Memory B cell (primary cell): Measurements from ENCODE around the gene LGALS4.
A peak's percentile ranks its signal among the peaks of the same experiment; 100 is the strongest.
"Not testable (repeated sequence)": the region's sequence is repeated elsewhere in the genome, so short reads cannot be mapped to it uniquely, and the experiment has no call there.

Experiments used
- ATAC-seq: fragments of 150-1000 bp; cut with Tn5 transposase; 2 replicates; pipeline ENCODE4 v1.10.0; 2021; ENCODE audit warnings: low read depth, mild to moderate bottlenecking, moderate library complexity
- DNase-seq, 2 donors: peaks; one replicate each; pipeline ENCODE4 v3.0.0; 2022; ENCODE audit warnings: low spot score in 2 of 2
- H3K27ac Mint-ChIP-seq: one replicate; pipeline ENCODE4 v1.8.0; 2022; ENCODE audit warnings: mild to moderate bottlenecking, moderate library complexity, mixed read lengths
- H3K27me3 Mint-ChIP-seq: one replicate; pipeline ENCODE4 v1.8.0; 2022; ENCODE audit warnings: mixed read lengths
- H3K36me3 Mint-ChIP-seq: one replicate; pipeline ENCODE4 v1.8.0; 2022; ENCODE audit warnings: mild to moderate bottlenecking, mixed read lengths
- H3K4me1 Mint-ChIP-seq: one replicate; pipeline ENCODE4 v1.8.0; 2022; ENCODE audit warnings: mixed read lengths
- H3K4me3 Mint-ChIP-seq: one replicate; pipeline ENCODE4 v1.8.0; 2022; ENCODE audit warnings: mild to moderate bottlenecking, moderate library complexity, mixed read lengths
- H3K9me3 Mint-ChIP-seq: one replicate; pipeline ENCODE4 v1.8.0; 2022; ENCODE audit warnings: mixed read lengths

Gene LGALS4

GRCh38 chr19:38806371-38806770, 6.4 kb downstream of the LGALS4 start:
- no peak for DNase-seq
- H3K27ac Mint-ChIP-seq, result no peak overlapping the region
- peaks cover 1% of the 10 kb centered on the region for H3K9me3 Mint-ChIP-seq
- peaks cover 9% of the 10 kb centered on the region for H3K4me1 Mint-ChIP-seq
- no peak for ATAC-seq
- no peak overlapping the region for H3K4me3 Mint-ChIP-seq
- peaks cover 8% of the 10 kb centered on the region for H3K36me3 Mint-ChIP-seq
- no peaks in the 10 kb centered on the region for H3K27me3 Mint-ChIP-seq

GRCh38 chr19:38805180-38805579, 7.6 kb downstream of the LGALS4 start:
- Mint-ChIP-seq H3K9me3 (peaks cover 1% of the 10 kb centered on the region), H3K27ac (peak overlapping the region; percentile 7), H3K27me3 (no peaks in the 10 kb centered on the region), H3K4me1 (peaks cover 9% of the 10 kb centered on the region), H3K36me3 (peaks cover 8% of the 10 kb centered on the region), H3K4me3 (no peak overlapping the region)
- DNase-seq (no peak), ATAC-seq (no peak)

GRCh38 chr19:38803543-38803942, 9.2 kb downstream of the LGALS4 start:
- Mint-ChIP-seq H3K9me3 (peaks cover 1% of the 10 kb centered on the region), H3K4me1 (peaks cover 9% of the 10 kb centered on the region), H3K27ac (no peak overlapping the region), H3K27me3 (no peaks in the 10 kb centered on the region), H3K4me3 (no peak overlapping the region), H3K36me3 (peaks cover 8% of the 10 kb centered on the region)
- DNase-seq (no peak), ATAC-seq (no peak)

GRCh38 chr19:38801359-38802095, 11.2 kb downstream of the LGALS4 start:
- Mint-ChIP-seq H3K9me3 (no peaks in the 10 kb centered on the region), H3K27ac (no peak overlapping the region), H3K27me3 (no peaks in the 10 kb centered on the region), H3K4me1 (peaks cover 5% of the 10 kb centered on the region), H3K36me3 (peaks cover 6% of the 10 kb centered on the region), H3K4me3 (no peak overlapping the region)
- DNase-seq (no peak), ATAC-seq (no peak)

- H3K27me3 Mint-ChIP-seq, result no peaks in the 10 kb centered on the region
- H3K4me1 Mint-ChIP-seq, result peaks cover 5% of the 10 kb centered on the region
- H3K27ac Mint-ChIP-seq, result no peak overlapping the region
- peaks cover 6% of the 10 kb centered on the region for H3K36me3 Mint-ChIP-seq
- no peaks in the 10 kb centered on the region for H3K9me3 Mint-ChIP-seq
- no peak for DNase-seq
- ATAC-seq, result no peak
- H3K4me3 Mint-ChIP-seq, result no peak overlapping the region
Measured at GRCh38 chr19:38800577-38801347, 12.0 kb downstream of the LGALS4 start.

GRCh38 chr19:38799104-38799503, 13.6 kb downstream of the LGALS4 start:
- Mint-ChIP-seq H3K4me1 (no peaks in the 10 kb centered on the region), H3K4me3 (no peak overlapping the region), H3K36me3 (peaks cover 2% of the 10 kb centered on the region), H3K9me3 (no peaks in the 10 kb centered on the region), H3K27ac (no peak overlapping the region), H3K27me3 (no peaks in the 10 kb centered on the region)
- ATAC-seq (no peak), DNase-seq (no peak)

GRCh38 chr19:38797781-38798180, 15.0 kb downstream of the LGALS4 start:
- ATAC-seq, H3K4me3 Mint-ChIP-seq: not testable (repeated sequence)

GRCh38 chr19:38796154-38796553, 16.6 kb downstream of the LGALS4 start:
- Mint-ChIP-seq H3K27me3 (no peaks in the 10 kb centered on the region), H3K36me3 (peaks cover 2% of the 10 kb centered on the region), H3K4me1 (no peaks in the 10 kb centered on the region), H3K9me3 (no peaks in the 10 kb centered on the region), H3K4me3 (no peak overlapping the region), H3K27ac (no peak overlapping the region)
- DNase-seq (no peak), ATAC-seq (no peak)

More at GRCh38 chr19:38797781-38798180, 15.0 kb downstream of the LGALS4 start:
- H3K4me1 Mint-ChIP-seq, DNase-seq, H3K27me3 Mint-ChIP-seq, H3K36me3 Mint-ChIP-seq, H3K9me3 Mint-ChIP-seq, H3K27ac Mint-ChIP-seq: not testable (repeated sequence)

- Mint-ChIP-seq H3K9me3 (no peaks in the 10 kb centered on the region), H3K27me3 (no peaks in the 10 kb centered on the region), H3K4me1 (no peaks in the 10 kb centered on the region), H3K4me3 (no peak overlapping the region), H3K36me3 (peaks cover 2% of the 10 kb centered on the region), H3K27ac (no peak overlapping the region)
- DNase-seq, result no peak
- ATAC-seq, result no peak
Measured at GRCh38 chr19:38795549-38795948, 17.2 kb downstream of the LGALS4 start.

GRCh38 chr19:38793671-38794070, 19.1 kb downstream of the LGALS4 start:
- H3K36me3 Mint-ChIP-seq, result no peaks in the 10 kb centered on the region
- no peaks in the 10 kb centered on the region for H3K27me3 Mint-ChIP-seq
- no peak for DNase-seq
- H3K27ac Mint-ChIP-seq, result no peak overlapping the region
- ATAC-seq, result no peak
- H3K9me3 Mint-ChIP-seq, result no peaks in the 10 kb centered on the region
- H3K4me3 Mint-ChIP-seq, result peak overlapping the region; percentile 71
- H3K4me1 Mint-ChIP-seq, result no peaks in the 10 kb centered on the region

- Mint-ChIP-seq H3K4me1 (no peaks in the 10 kb centered on the region), H3K9me3 (no peaks in the 10 kb centered on the region), H3K36me3 (no peaks in the 10 kb centered on the region), H3K27ac (no peak overlapping the region), H3K27me3 (no peaks in the 10 kb centered on the region), H3K4me3 (peak overlapping the region; percentile 71)
- DNase-seq (no peak), ATAC-seq (no peak)
Measured at GRCh38 chr19:38793177-38793576, 19.6 kb downstream of the LGALS4 start.

GRCh38 chr19:38792250-38793111, 20.3 kb downstream of the LGALS4 start:
- Mint-ChIP-seq H3K36me3 (no peaks in the 10 kb centered on the region), H3K27ac (no peak overlapping the region), H3K27me3 (no peaks in the 10 kb centered on the region), H3K4me1 (no peaks in the 10 kb centered on the region), H3K4me3 (peak overlapping the region; percentile 71), H3K9me3 (no peaks in the 10 kb centered on the region)
- ATAC-seq, result peak; percentile 57
- DNase-seq, result peak; percentile 31 to 52

- peak; percentile 88 for ATAC-seq
- H3K36me3 Mint-ChIP-seq, H3K4me3 Mint-ChIP-seq, H3K27me3 Mint-ChIP-seq, DNase-seq, H3K9me3 Mint-ChIP-seq, H3K4me1 Mint-ChIP-seq, H3K27ac Mint-ChIP-seq: not testable (repeated sequence)
Measured at GRCh38 chr19:38791451-38792064, 21.2 kb downstream of the LGALS4 start.
